ENCODE measurements around the gene ASCL5.

The ASCL5 gene

DNA sequence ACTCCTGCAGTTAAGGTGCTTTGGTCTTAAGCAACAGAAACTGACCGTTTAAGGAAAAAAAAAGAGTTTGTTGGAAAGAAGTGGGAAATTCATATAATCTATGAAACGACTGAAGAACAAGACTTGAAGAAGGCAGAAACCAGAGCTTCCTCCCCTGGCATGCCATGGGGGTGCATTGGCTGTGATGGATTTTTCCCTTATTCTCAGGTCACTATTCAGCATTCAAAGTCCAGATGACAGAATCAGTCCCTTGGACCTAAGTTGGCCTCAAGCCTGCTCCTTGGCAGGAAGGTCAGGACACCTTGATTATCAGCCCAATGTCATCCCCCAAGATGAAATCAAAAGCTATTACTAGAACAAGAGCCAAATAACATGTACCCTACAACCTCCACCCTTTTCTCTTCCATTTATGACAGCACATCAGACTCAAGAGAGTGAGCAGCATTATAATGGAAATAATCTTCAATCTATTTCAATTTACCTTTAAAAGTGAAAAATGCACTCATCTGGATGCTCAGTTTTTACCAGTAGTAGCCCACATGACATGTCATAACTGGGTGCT is 43.1 kb upstream of the ASCL5 start:
- DNase-seq (ENCODE audit: low spot score), result no peak
- H2BK5ac ChIP-seq (ENCODE audit: low read length), result no peak overlapping the region
- WGBS, 2 donors (ENCODE audit: extremely low coverage in 2 of 2, insufficient read length in 2 of 2, insufficient replicate concordance in 1 of 2), result no CpG with 5 or more reads among the region's 2 CpGs
- no peak overlapping the region for H2BK120ac ChIP-seq (ENCODE audit: low read depth, low read length)
- no peaks in the 10 kb centered on the region for H3K79me1 ChIP-seq (ENCODE audit: low read depth, low read length)
- H3K27me3 ChIP-seq (ENCODE audit: control insufficient read depth in 3 of 3, insufficient read depth in 3 of 3, low read depth in 1 of 3, low read length in 3 of 3), result peaks cover 0 to 30% (median 2%) of the 10 kb centered on the region in 3 experiments
- H3K9ac ChIP-seq (ENCODE audit: low read depth, low read length, poor library complexity), result no peak overlapping the region
- H4K8ac ChIP-seq (ENCODE audit: low read depth, low read length), result no peak overlapping the region
- H2AFZ ChIP-seq (ENCODE audit: low read length), result peak overlapping the region; percentile 94
- no peak overlapping the region for H3K14ac ChIP-seq (ENCODE audit: low read length)
- no peak overlapping the region for H3K27ac ChIP-seq (replicated peaks; ENCODE audit: low read length)
- H3K4me1 ChIP-seq (ENCODE audit: control insufficient read depth in 2 of 2, insufficient read depth in 1 of 2, low read depth in 1 of 2, low read length in 2 of 2), result peaks cover 2 to 9% of the 10 kb centered on the region in 2 donors
- peak overlapping the region in 1 of 2 donors; percentile 55 for H3K4me3 ChIP-seq (ENCODE audit: low read length in 2 of 2)
- H3K23ac ChIP-seq (ENCODE audit: low read depth, low read length, poor library complexity), result no peak overlapping the region
- H3K36me3 ChIP-seq (replicated peaks in 1 of 2; ENCODE audit: control insufficient read depth in 2 of 2, insufficient read depth in 2 of 2, low read length in 2 of 2), result no peaks in the 10 kb centered on the region
- no peak overlapping the region for H4K91ac ChIP-seq (ENCODE audit: low read depth, low read length, poor library complexity)
- H3K4ac ChIP-seq (ENCODE audit: low read length), result no peak overlapping the region
- no peak overlapping the region for H3K4me2 ChIP-seq (ENCODE audit: insufficient read depth, low read length, poor library complexity, severe bottlenecking)
- H3K18ac ChIP-seq (ENCODE audit: low read length), result no peak overlapping the region
- H2AK5ac ChIP-seq (ENCODE audit: low read depth, low read length), result no peak overlapping the region
- no peak overlapping the region for H2BK12ac ChIP-seq (ENCODE audit: low read length)
- H3K9me3 ChIP-seq (replicated peaks in 1 of 2; ENCODE audit: control insufficient read depth in 2 of 2, insufficient read depth in 1 of 2, low read depth in 1 of 2, low read length in 2 of 2), result no peaks in the 10 kb centered on the region
- no peak overlapping the region for H2BK15ac ChIP-seq (ENCODE audit: low read length)

DNA sequence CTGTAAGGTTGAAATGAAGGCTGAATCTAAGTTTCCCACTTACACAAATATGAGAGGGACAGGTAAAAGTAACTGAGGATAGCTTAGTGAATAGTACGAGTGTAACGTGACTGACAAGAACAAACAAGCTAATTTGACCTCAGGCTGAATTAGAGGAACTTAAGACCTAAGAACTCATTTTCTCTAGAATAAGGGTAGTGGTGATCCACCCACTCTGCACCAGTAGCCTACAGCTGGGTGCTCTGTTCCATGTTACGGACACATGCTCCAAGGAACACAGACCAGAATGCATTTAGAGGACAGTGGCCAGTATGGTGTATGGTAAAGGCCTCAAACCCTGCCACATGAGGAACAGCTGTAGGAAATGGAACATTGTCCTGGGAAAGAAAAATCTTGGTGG is 42.2 kb upstream of the ASCL5 start:
- Histone ChIP-seq H3K9ac (ENCODE audit: low read depth, low read length, poor library complexity) (no peak overlapping the region), H3K27me3 (ENCODE audit: control insufficient read depth in 3 of 3, insufficient read depth in 3 of 3, low read depth in 1 of 3, low read length in 3 of 3) (peaks cover 0 to 25% (median 2%) of the 10 kb centered on the region in 3 experiments), H3K18ac (ENCODE audit: low read length) (no peak overlapping the region), H3K14ac (ENCODE audit: low read length) (no peak overlapping the region), H3K4me3 (ENCODE audit: low read length in 2 of 2) (peak overlapping the region in 1 of 2 donors; percentile 23), H2BK120ac (ENCODE audit: low read depth, low read length) (no peak overlapping the region), H2AK5ac (ENCODE audit: low read depth, low read length) (no peak overlapping the region), H3K9me3 (replicated peaks in 1 of 2; ENCODE audit: control insufficient read depth in 2 of 2, insufficient read depth in 1 of 2, low read depth in 1 of 2, low read length in 2 of 2) (no peaks in the 10 kb centered on the region), H2BK15ac (ENCODE audit: low read length) (no peak overlapping the region), H3K36me3 (replicated peaks in 1 of 2; ENCODE audit: control insufficient read depth in 2 of 2, insufficient read depth in 2 of 2, low read length in 2 of 2) (no peaks in the 10 kb centered on the region), H3K79me1 (ENCODE audit: low read depth, low read length) (no peaks in the 10 kb centered on the region), H2BK5ac (ENCODE audit: low read length) (no peak overlapping the region), H3K4me1 (ENCODE audit: control insufficient read depth in 2 of 2, insufficient read depth in 1 of 2, low read depth in 1 of 2, low read length in 2 of 2) (peaks cover 2 to 9% of the 10 kb centered on the region in 2 donors), H3K4ac (ENCODE audit: low read length) (no peak overlapping the region), H3K27ac (replicated peaks; ENCODE audit: low read length) (no peak overlapping the region), H2BK12ac (ENCODE audit: low read length) (no peak overlapping the region), H4K91ac (ENCODE audit: low read depth, low read length, poor library complexity) (no peak overlapping the region), H3K23ac (ENCODE audit: low read depth, low read length, poor library complexity) (no peak overlapping the region), H2AFZ (ENCODE audit: low read length) (no peak overlapping the region), H4K8ac (ENCODE audit: low read depth, low read length) (no peak overlapping the region), H3K4me2 (ENCODE audit: insufficient read depth, low read length, poor library complexity, severe bottlenecking) (no peak overlapping the region)
- DNase-seq (ENCODE audit: low spot score), result no peak
- WGBS, 2 donors (ENCODE audit: extremely low coverage in 2 of 2, insufficient read length in 2 of 2, insufficient replicate concordance in 1 of 2), result no CpG with 5 or more reads among the region's 3 CpGs

DNA sequence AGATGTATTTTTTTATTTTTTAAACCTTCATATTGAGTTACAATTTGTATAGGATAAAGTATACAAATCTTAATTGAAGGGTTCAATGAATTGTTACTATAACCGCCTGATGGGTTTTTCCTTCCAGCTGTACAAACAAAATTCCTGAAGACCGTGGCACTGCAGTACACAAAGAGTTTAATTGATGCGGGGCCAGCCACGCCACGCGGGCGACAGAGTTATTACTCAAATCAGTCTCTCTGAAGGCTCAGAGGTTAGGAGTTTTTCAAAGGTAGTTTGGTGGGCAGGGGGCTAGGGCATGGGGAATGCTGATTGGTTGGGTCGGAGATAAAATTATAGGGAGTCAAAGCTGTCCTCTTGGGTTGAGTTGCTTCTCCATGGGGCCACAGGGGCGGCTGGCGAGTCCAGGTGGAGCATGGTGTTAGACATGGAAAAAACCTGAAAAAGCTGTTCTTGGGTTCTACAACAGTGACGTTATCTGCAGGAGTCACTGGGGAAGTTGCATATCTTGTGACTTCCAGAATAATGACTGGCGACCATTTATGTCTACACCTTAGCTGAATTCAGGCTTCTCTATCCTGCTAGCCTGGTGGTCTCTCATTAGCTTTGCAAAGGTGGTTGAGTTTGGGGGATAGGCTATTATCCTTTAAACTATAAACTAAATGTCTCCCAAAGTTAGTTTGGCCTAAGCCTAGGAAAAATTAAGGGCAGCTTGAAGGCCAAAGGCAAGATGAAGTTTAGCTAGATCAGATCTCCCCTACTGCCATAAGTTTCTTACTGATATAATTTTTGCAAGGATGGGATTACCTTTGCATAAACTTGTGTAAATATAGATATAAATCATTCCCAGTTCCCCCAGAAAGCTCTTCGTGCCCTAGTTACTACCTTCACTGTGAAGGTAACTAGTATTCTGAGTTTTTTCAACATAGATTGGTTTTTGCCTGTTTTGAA is 40.3 kb upstream of the ASCL5 start:
- Histone ChIP-seq H3K4me2 (ENCODE audit: insufficient read depth, low read length, poor library complexity, severe bottlenecking) (no peak overlapping the region), H3K9ac (ENCODE audit: low read depth, low read length, poor library complexity) (no peak overlapping the region), H3K9me3 (replicated peaks in 1 of 2; ENCODE audit: control insufficient read depth in 2 of 2, insufficient read depth in 1 of 2, low read depth in 1 of 2, low read length in 2 of 2) (no peaks in the 10 kb centered on the region), H3K18ac (ENCODE audit: low read length) (no peak overlapping the region), H2BK12ac (ENCODE audit: low read length) (no peak overlapping the region), H2AFZ (ENCODE audit: low read length) (no peak overlapping the region), H3K79me1 (ENCODE audit: low read depth, low read length) (no peaks in the 10 kb centered on the region), H3K36me3 (replicated peaks in 1 of 2; ENCODE audit: control insufficient read depth in 2 of 2, insufficient read depth in 2 of 2, low read length in 2 of 2) (no peaks in the 10 kb centered on the region), H3K14ac (ENCODE audit: low read length) (no peak overlapping the region), H2BK120ac (ENCODE audit: low read depth, low read length) (no peak overlapping the region), H3K4me1 (ENCODE audit: control insufficient read depth in 2 of 2, insufficient read depth in 1 of 2, low read depth in 1 of 2, low read length in 2 of 2) (peaks cover 2 to 9% of the 10 kb centered on the region in 2 donors), H3K4me3 (ENCODE audit: low read length in 2 of 2) (no peak overlapping the region), H2AK5ac (ENCODE audit: low read depth, low read length) (no peak overlapping the region), H2BK15ac (ENCODE audit: low read length) (no peak overlapping the region), H3K4ac (ENCODE audit: low read length) (no peak overlapping the region), H2BK5ac (ENCODE audit: low read length) (no peak overlapping the region), H3K27ac (replicated peaks; ENCODE audit: low read length) (no peak overlapping the region), H3K23ac (ENCODE audit: low read depth, low read length, poor library complexity) (no peak overlapping the region), H3K27me3 (ENCODE audit: control insufficient read depth in 3 of 3, insufficient read depth in 3 of 3, low read depth in 1 of 3, low read length in 3 of 3) (peaks cover 0 to 26% (median 2%) of the 10 kb centered on the region in 3 experiments), H4K91ac (ENCODE audit: low read depth, low read length, poor library complexity) (no peak overlapping the region), H4K8ac (ENCODE audit: low read depth, low read length) (no peak overlapping the region)
- no peak for DNase-seq (ENCODE audit: low spot score)
- no CpG with 5 or more reads among the region's 13 CpGs for WGBS, 2 donors (ENCODE audit: extremely low coverage in 2 of 2, insufficient read length in 2 of 2, insufficient replicate concordance in 1 of 2)

DNA sequence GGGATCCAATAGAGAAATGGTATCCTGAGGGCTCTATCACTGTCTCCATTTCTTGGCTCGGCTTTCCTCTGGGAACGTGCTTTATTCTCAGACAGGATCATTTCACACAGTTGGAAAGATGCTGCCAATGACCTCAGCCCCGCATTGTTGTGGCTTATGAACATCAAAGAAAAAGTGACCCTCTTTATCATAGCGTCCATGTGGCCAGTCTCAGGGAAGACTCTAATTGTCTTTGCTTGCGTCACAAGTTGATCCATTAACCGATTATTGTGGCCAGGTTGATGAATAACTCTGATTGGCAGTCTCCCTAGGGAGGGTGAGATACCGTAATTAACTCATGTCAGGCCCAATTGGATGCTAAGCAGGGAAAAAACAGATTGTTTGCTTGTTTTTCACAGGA is 37.7 kb upstream of the ASCL5 start:
- Histone ChIP-seq H3K9me3 (replicated peaks in 1 of 2; ENCODE audit: control insufficient read depth in 2 of 2, insufficient read depth in 1 of 2, low read depth in 1 of 2, low read length in 2 of 2) (no peaks in the 10 kb centered on the region), H3K4ac (ENCODE audit: low read length) (no peak overlapping the region)

More for the DNA sequence above, 37.7 kb upstream of the ASCL5 start:
- no peak for DNase-seq (ENCODE audit: low spot score)
- H2AK5ac ChIP-seq (ENCODE audit: low read depth, low read length), result no peak overlapping the region
- H3K27ac ChIP-seq (replicated peaks; ENCODE audit: low read length), result no peak overlapping the region
- H4K91ac ChIP-seq (ENCODE audit: low read depth, low read length, poor library complexity), result no peak overlapping the region
- peaks cover 0 to 19% (median 0%) of the 10 kb centered on the region in 3 experiments for H3K27me3 ChIP-seq (ENCODE audit: control insufficient read depth in 3 of 3, insufficient read depth in 3 of 3, low read depth in 1 of 3, low read length in 3 of 3)
- H2AFZ ChIP-seq (ENCODE audit: low read length), result no peak overlapping the region
- H4K8ac ChIP-seq (ENCODE audit: low read depth, low read length), result no peak overlapping the region
- no peak overlapping the region for H2BK120ac ChIP-seq (ENCODE audit: low read depth, low read length)
- no peak overlapping the region for H3K14ac ChIP-seq (ENCODE audit: low read length)
- H3K4me2 ChIP-seq (ENCODE audit: insufficient read depth, low read length, poor library complexity, severe bottlenecking), result no peak overlapping the region
- no peak overlapping the region for H3K18ac ChIP-seq (ENCODE audit: low read length)
- no CpG with 5 or more reads among the region's 7 CpGs for WGBS, 2 donors (ENCODE audit: extremely low coverage in 2 of 2, insufficient read length in 2 of 2, insufficient replicate concordance in 1 of 2)
- no peak overlapping the region for H3K23ac ChIP-seq (ENCODE audit: low read depth, low read length, poor library complexity)
- no peaks in the 10 kb centered on the region for H3K79me1 ChIP-seq (ENCODE audit: low read depth, low read length)
- H3K4me1 ChIP-seq (ENCODE audit: control insufficient read depth in 2 of 2, insufficient read depth in 1 of 2, low read depth in 1 of 2, low read length in 2 of 2), result no peaks in the 10 kb centered on the region
- H3K36me3 ChIP-seq (replicated peaks in 1 of 2; ENCODE audit: control insufficient read depth in 2 of 2, insufficient read depth in 2 of 2, low read length in 2 of 2), result no peaks in the 10 kb centered on the region
- H3K4me3 ChIP-seq (ENCODE audit: low read length in 2 of 2), result no peak overlapping the region
- H3K9ac ChIP-seq (ENCODE audit: low read depth, low read length, poor library complexity), result no peak overlapping the region
- H2BK5ac ChIP-seq (ENCODE audit: low read length), result no peak overlapping the region
- H2BK12ac ChIP-seq (ENCODE audit: low read length), result no peak overlapping the region
- H2BK15ac ChIP-seq (ENCODE audit: low read length), result no peak overlapping the region

All from neuronal stem cell (in vitro differentiated cells).